SU-DHL-6 (cell line): Measurements from ENCODE around the gene SNX3.

Experiments used
- CTCF ChIP-seq: fragments of 200-600 bp; sonication (generic); IDR thresholded peaks from one replicate; pipeline ENCODE4 v1.5.1; 2017; ENCODE audit warnings: antibody characterized with exemption, mild to moderate bottlenecking, low read length, moderate library complexity; ENCODE audit not compliant: insufficient read depth, poor library complexity, severe bottlenecking
- EZH2phosphoT487 ChIP-seq: fragments of 200-600 bp; sonication (generic), shearing (Covaris generic); conservative IDR thresholded peaks from 2 replicates; pipeline ENCODE4 v1.6.1; 2018; ENCODE audit warnings: mild to moderate bottlenecking, antibody characterized with exemption, low read length, moderate library complexity, mixed read lengths

- no peak for TF ChIP-seq CTCF
- no peak for TF ChIP-seq EZH2phosphoT487
Measured at GRCh38 chr6:108169464-108170331, 91.1 kb downstream of the SNX3 start.
